Keratinocyte (primary cell): ENCODE measurements around the gene GSTM1. TPM values are rescaled to one million over a fixed set of nuclear protein-coding genes. Genes with fewer than 3 reads are reported as not detected.
"Not testable (repeated sequence)": the region's sequence is repeated elsewhere in the genome, so short reads cannot be mapped to it uniquely, and the experiment has no call there.

Experiments
- DNase-seq: peaks from one replicate; pipeline ENCODE4 v3.0.0-alpha.2; 2011; ENCODE audit warnings: low read depth, missing footprints, low spot score
- FAIRE-seq: peaks from 2 replicates; lab custom pipeline; 2011; peaks lifted over from hg19 to GRCh38; lab: Jason Lieb, UNC
- H2AFZ ChIP-seq: 2 replicates; pipeline ENCODE4 v1.6.0; 2012; ENCODE audit warnings: low read length, control low read depth, inconsistent platforms; ENCODE audit not compliant: control insufficient read depth
- H3K27ac ChIP-seq: 2 replicates; pipeline ENCODE4 v1.5.1; 2011; ENCODE audit warnings: low read length; ENCODE audit not compliant: control insufficient read depth, insufficient read depth
- H3K27me3 ChIP-seq: 3 replicates; pipeline ENCODE4 v1.6.0; 2011; ENCODE audit warnings: low read length; ENCODE audit not compliant: control insufficient read depth, insufficient read depth; ENCODE audit errors: extremely low read depth
- H3K36me3 ChIP-seq, 2 experiments: 2 replicates in 1 of 2; 3 replicates in 1 of 2; pipeline ENCODE4 v1.5.1; 2011; ENCODE audit warnings: low read length in 2 of 2, mild to moderate bottlenecking in 1 of 2; ENCODE audit not compliant: control insufficient read depth in 2 of 2, insufficient read depth in 2 of 2; ENCODE audit errors: extremely low read depth in 1 of 2
- H3K4me1 ChIP-seq: 3 replicates; pipeline ENCODE4 v1.5.1; 2011; ENCODE audit warnings: low read length; ENCODE audit not compliant: control insufficient read depth, insufficient read depth; ENCODE audit errors: extremely low read depth
- H3K4me2 ChIP-seq: 3 replicates; pipeline ENCODE4 v1.6.0; 2011; ENCODE audit warnings: low read depth, low read length; ENCODE audit not compliant: control insufficient read depth, insufficient read depth; ENCODE audit errors: extremely low read depth
- H3K4me3 ChIP-seq, 3 experiments: fragments of 200-600 bp in 1 of 3; sonication (generic) in 1 of 3; 2 replicates in 2 of 3; 3 replicates in 1 of 3; pipeline ENCODE4 v1.5.1; 2011 to 2016; ENCODE audit warnings: low read length in 3 of 3, mild to moderate bottlenecking in 3 of 3, control low read depth in 2 of 3, inconsistent platforms in 1 of 3, low read depth in 1 of 3, mixed read lengths in 1 of 3, mixed run types in 1 of 3, moderate library complexity in 1 of 3; ENCODE audit not compliant: control insufficient read depth in 2 of 3, insufficient read depth in 2 of 3; ENCODE audit errors: extremely low read depth in 1 of 3
- H3K79me2 ChIP-seq: 2 replicates; pipeline ENCODE4 v1.6.0; 2012; ENCODE audit warnings: low read length; ENCODE audit not compliant: control insufficient read depth, insufficient read depth
- H3K9ac ChIP-seq: 3 replicates; pipeline ENCODE4 v1.6.0; 2011; ENCODE audit warnings: low read length; ENCODE audit not compliant: control insufficient read depth, insufficient read depth; ENCODE audit errors: extremely low read depth
- H3K9me1 ChIP-seq: 3 replicates; pipeline ENCODE4 v1.6.0; 2011; ENCODE audit warnings: low read length; ENCODE audit not compliant: control insufficient read depth, insufficient read depth; ENCODE audit errors: extremely low read depth
- H3K9me3 ChIP-seq: 2 replicates; pipeline ENCODE4 v1.5.1; 2012; ENCODE audit warnings: low read depth, low read length; ENCODE audit not compliant: control insufficient read depth
- H4K20me1 ChIP-seq: 3 replicates; pipeline ENCODE4 v1.6.0; 2011; ENCODE audit warnings: low read length; ENCODE audit not compliant: control insufficient read depth, insufficient read depth; ENCODE audit errors: extremely low read depth
- EZH2 ChIP-seq: IDR thresholded peaks from one replicate; pipeline ENCODE4 v1.6.1; 2012; ENCODE audit warnings: inconsistent platforms, mild to moderate bottlenecking, low read length, moderate library complexity
- dilution Hi-C: fragments of 300-500 bp; cut with MboI; formaldehyde crosslinking; loops from one replicate; pipeline ENCODE4 v1.7.0; 2020; ENCODE audit warnings: low sequenced_read_pairs; ENCODE audit not compliant: extremely low pct_ligation_motif_present
- polyA plus RNA-seq, 5 experiments: library from polyadenylated mRNA; depleted of rRNA in 3 of 5; stranded (reverse) in 3 of 5; stranded (forward) in 1 of 5; unstranded in 1 of 5; fragments of >200 nt; gene quantifications; 1 replicate in 1 of 5; 2 replicates in 3 of 5; 3 replicates in 1 of 5; pipeline versions ENCODE4 v1.2.1 to v1.2.3, GENCODE V29; 2011 to 2012; ENCODE audit warnings: missing spikeins in 2 of 5, low read depth in 1 of 5, low replicate concordance in 1 of 5
- TF ChIP-seq, protein P1 (sequence below), 3 experiments: IDR thresholded peaks in 1 of 3; conservative IDR thresholded peaks in 1 of 3; optimal IDR thresholded peaks in 1 of 3; 2 replicates in 2 of 3; 3 replicates in 1 of 3; pipeline versions ENCODE3 to v1.5.1; 2011; ENCODE audit warnings: low read length in 3 of 3, mild to moderate bottlenecking in 3 of 3, moderate library complexity in 2 of 3, control low read depth in 1 of 3, inconsistent platforms in 1 of 3; ENCODE audit not compliant: insufficient read depth in 2 of 3; ENCODE audit errors: extremely low read depth in 1 of 3

Gene GSTM1
- polyA plus RNA-seq, 1 donor (not counting 4 experiments of a cell fraction or from before 2014, with no cell fraction given), result 13.5 TPM

DNA sequence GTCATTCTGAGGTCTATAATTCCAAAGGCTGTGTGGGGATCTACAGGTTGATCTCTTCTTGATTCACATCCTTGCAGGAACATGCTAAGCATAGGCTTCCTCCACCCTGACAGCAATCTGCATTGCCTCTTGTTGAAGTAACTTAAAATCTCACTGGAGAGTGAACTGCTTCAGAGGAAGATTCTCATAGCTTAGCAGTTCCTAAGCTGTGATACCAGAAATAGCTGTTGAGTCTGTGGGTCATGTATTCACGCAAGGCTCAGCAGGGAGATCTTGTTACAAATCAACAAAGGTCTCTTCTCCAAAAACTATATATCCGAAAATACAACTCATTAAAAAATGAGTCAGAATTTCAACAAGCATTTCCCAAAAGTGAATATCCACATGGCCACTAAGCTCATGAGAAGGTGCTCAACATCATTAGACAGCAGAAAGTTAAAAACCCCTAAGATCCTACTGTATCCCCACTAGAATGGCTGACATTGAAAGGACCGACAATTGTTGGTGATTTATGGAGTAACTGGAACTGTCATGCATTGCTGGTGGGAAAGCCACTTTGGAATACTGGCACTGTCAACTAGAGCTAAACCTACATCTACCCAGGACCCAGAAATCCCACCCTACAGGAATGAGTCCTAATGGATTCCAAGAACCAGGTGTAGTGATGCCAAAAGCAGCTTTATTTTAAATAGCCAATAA is 10.8 kb upstream of the GSTM1 start:
- H3K4me2 ChIP-seq, H3K9me1 ChIP-seq, FAIRE-seq, H3K4me1 ChIP-seq, DNase-seq, H3K79me2 ChIP-seq, H3K9ac ChIP-seq, H2AFZ ChIP-seq, H3K4me3 ChIP-seq, dilution Hi-C loops, H3K9me3 ChIP-seq, H3K27me3 ChIP-seq, H3K27ac ChIP-seq, H4K20me1 ChIP-seq, H3K36me3 ChIP-seq: not testable (repeated sequence)

DNA sequence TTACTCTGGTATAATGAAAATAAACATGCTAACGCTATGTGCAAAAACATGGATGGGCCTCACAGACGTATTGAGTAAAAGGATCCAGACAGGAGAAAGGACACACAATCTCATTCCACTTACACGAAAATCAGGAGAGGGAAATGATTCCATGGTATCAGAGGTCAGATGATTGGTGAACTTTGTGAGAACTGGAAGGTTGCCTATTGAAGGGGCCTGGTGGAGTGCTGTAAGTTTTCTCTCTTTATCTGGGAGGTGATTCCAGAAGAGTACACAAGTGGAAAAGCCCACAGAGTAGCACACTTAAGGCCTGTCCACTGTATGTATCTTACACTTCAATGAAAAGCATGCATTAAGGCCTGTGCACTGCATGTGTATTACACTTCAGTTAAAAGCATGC is 10.2 kb upstream of the GSTM1 start:
- Histone ChIP-seq H3K9me1 (no peaks in the 10 kb centered on the region), H3K9me3 (no peaks in the 10 kb centered on the region), H3K4me3 (no peak overlapping the region), H3K79me2 (no peaks in the 10 kb centered on the region), H3K27me3 (no peaks in the 10 kb centered on the region), H3K9ac (no peak overlapping the region), H3K27ac (no peak overlapping the region), H4K20me1 (no peaks in the 10 kb centered on the region), H3K4me2 (no peak overlapping the region), H2AFZ (no peak overlapping the region), H3K36me3 (no peaks in the 10 kb centered on the region), H3K4me1 (no peaks in the 10 kb centered on the region)
- no peak for DNase-seq
- TF ChIP-seq, protein P1, sequence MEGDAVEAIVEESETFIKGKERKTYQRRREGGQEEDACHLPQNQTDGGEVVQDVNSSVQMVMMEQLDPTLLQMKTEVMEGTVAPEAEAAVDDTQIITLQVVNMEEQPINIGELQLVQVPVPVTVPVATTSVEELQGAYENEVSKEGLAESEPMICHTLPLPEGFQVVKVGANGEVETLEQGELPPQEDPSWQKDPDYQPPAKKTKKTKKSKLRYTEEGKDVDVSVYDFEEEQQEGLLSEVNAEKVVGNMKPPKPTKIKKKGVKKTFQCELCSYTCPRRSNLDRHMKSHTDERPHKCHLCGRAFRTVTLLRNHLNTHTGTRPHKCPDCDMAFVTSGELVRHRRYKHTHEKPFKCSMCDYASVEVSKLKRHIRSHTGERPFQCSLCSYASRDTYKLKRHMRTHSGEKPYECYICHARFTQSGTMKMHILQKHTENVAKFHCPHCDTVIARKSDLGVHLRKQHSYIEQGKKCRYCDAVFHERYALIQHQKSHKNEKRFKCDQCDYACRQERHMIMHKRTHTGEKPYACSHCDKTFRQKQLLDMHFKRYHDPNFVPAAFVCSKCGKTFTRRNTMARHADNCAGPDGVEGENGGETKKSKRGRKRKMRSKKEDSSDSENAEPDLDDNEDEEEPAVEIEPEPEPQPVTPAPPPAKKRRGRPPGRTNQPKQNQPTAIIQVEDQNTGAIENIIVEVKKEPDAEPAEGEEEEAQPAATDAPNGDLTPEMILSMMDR (optimal IDR thresholded peaks at IDR 0.05 in 1 of 3, IDR thresholded peaks at IDR 0.05 in 1 of 3, conservative IDR thresholded peaks at IDR 0.05 in 1 of 3; ENCODE audit: extremely low read depth in 1 of 3, insufficient read depth in 2 of 3, low read length in 3 of 3), result no peak
- TF ChIP-seq EZH2, result no peak
- dilution Hi-C loops, result no loop called here
- no peak for FAIRE-seq

DNA sequence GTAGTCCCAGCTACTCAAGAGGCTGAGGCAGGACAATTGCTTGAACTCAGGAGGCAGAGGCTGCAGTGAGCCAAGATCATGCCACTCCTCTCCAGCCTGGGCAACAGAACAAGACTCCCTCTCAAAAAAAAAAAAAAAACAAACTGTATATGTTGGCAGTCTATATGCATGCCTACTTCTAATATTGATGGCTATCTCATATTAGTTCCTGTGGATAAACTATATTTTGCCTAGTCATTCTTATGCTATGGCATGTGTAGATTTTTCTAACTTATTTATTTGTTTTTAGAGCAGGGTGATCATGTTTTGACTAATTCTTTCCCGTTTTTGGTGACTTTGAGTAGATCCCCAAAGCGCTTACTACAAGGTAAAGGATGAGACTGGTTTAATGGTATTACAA is 9.0 kb upstream of the GSTM1 start:
- H3K4me2 ChIP-seq, H3K4me1 ChIP-seq, DNase-seq, dilution Hi-C loops, H4K20me1 ChIP-seq, H3K27ac ChIP-seq, H3K9me1 ChIP-seq, H3K4me3 ChIP-seq, H2AFZ ChIP-seq, H3K9ac ChIP-seq, H3K27me3 ChIP-seq, H3K9me3 ChIP-seq, H3K36me3 ChIP-seq, H3K79me2 ChIP-seq, FAIRE-seq: not testable (repeated sequence)

DNA sequence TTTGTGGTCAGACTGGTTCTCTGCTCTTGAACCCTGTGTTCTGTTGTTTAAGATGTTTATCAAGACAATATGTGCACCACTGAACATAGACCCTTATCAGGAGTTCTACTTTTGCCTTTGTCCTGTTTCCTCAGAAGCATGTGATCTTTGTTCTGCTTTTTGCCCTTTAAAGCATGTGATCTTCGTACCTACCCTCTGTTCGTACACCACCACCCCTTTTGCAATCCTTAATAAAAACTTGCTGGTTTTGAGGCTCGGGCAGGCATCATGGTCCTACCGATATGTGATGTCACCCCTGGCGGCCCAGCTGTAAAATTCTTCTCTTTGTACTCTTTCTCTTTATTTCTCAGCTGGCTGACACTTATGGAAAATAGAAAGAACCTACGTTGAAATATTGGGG is 2.8 kb upstream of the GSTM1 start:
- FAIRE-seq, H3K4me3 ChIP-seq, H3K27me3 ChIP-seq, H3K9ac ChIP-seq, H2AFZ ChIP-seq, dilution Hi-C loops, H3K79me2 ChIP-seq, H3K36me3 ChIP-seq, DNase-seq, H4K20me1 ChIP-seq, H3K9me3 ChIP-seq, H3K9me1 ChIP-seq, H3K4me1 ChIP-seq, H3K27ac ChIP-seq, H3K4me2 ChIP-seq: not testable (repeated sequence)
